ENCODE data around the gene ORMDL3. TPM values are rescaled to one million over a fixed set of nuclear protein-coding genes. Genes with fewer than 3 reads are reported as not detected.
"Not testable (repeated sequence)": the region's sequence is repeated elsewhere in the genome, so short reads cannot be mapped to it uniquely, and the experiment has no call there.

The ORMDL3 gene
- total RNA-seq, 1 donor from 2014 or later = 51.2 TPM

DNA sequence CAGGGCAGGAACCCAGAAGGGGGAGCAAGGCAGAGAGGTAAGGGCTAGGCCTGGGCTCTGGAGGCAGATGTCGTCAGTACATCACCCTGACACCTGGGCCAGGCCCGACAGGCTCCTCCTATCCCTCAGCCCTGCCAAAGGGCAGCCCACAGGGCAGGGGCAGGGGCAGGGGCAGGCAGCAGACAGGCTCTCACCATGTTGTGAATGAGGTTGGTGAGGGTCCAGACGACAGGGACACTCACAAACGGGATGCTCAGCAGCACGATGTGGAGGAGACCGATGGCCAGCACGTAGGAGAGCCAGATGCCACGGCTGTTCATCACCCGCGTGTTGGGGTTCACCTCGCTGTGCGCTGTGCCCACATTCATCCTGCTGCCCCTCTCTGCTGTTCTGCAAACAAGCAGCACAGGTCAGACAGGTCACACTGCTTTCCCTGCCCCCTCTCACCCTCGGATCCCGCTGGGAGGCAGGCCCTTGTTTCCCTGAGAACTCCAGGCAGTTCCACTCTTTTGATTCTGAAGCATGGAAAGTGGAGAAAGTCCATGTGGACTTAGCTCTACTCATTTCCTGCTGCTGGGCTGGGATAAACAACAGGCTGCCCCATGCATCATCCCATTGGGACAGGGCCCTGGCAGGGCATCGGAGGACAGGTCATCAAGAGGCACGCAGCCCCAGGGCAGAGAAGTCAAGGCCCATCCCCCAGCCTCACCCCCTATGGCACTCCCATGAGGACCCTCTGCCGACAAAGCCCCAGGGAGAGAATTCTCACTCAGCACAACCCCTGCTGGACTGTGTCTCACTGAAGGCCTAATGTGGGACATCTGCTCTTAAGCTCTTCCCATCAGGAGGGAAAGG, 3.3 kb downstream of the ORMDL3 start:
- DNase-seq = no peak

DNA sequence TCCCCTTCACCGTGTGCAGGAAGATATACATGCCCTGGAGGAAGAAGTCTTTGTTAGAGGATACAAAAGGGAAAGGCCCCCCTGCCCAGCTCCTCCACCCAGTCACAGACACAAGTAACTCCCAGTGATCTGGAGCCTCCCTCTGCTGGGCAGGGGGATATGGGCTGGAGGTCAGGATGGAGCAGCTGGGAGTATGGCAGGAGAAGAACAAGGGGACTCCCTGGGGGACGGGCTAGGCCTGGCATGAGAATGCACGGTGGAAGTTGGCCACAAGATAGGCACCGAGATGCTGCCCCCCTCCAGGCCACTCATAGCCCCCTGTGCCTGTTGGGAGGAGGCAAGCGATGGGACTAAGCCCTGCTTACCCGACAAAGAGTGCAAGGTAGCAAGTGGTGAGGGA, 4.2 kb downstream of the ORMDL3 start:
- no peak for DNase-seq

DNA sequence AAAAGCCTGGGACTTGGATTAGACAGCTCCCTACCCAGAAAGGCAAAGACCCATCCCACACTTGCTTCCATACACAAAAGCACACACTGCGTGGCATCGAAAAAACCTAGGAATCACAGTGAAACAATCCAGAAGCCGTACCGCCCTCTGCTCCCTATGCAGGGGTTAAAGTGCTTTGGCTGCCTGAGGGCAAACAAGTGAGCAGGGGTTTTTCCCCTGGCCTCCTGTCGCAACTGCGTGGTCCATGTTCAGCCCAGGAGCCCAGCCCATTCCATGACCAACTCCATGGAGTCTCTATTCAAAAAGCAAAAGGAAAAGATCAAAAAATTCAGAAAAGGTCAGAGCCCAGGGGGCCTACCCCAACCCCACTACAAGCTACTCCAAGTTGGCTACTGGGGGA, 5.4 kb downstream of the ORMDL3 start:
- DNase-seq = no peak

DNA sequence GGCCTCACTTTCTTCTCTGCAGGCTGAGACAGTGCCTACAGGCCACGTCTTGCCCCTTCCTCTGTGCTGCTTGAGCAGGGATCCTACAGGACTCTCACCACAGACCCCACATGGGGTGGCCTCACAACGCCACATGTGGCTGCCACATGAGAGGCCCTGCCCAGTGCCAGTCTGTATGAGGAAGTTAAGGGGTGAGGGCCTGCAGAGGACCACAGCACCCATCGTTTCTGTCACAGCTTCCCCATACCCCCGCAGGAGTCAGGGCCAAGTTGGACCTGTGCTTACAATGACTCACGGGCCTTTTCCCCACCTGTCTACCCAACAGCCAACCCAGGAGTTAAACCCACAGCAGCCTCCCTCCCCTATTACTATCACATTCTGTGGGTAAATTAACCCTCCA, 6.1 kb downstream of the ORMDL3 start:
- DNase-seq = no peak

DNA sequence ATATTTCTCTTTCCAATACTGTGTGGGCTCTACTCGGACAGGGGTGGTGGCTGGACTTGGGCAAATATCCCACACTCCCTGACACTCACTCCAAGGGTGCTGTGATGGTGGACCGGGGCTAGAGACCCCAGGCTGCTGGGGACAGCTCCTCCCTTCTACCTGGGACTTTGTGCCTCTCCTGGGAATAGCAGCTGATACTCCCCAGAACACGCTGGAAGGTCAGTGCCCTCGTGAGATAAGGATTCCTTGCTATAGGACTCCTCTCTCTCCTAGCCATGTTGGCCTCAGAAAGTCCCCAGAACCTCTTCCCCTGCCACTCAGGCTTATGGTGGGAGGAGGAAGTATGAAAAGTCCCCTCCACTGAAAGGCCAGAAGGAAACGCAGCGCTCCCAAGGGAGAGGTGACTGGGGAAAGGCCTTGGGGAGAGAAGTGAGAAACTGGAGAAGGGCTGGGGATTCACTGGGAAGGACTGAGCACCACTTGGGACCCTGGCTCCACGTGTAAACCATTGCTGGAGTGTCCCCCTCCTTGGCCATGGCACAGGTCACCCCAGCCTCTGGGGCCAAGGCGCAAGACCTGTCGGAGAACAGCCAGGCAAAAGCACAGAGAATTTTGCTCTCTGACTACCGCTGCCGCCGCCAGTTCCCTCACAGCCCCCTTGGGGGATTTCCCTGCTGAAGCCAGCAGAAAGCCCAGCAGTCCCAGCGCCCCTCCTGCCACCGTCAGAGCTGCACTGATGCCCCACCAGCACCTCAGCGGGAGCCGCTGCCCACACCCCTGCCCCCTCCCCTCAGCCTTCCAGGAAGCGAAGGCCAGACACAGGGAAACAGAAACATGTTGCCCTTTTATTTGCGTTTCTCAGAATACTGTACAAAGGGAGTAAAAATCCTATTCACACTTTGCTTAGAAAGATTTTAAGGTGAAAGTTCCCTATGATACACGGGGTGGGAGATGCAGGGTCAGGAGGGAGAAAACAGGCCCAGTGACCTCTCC, 6.9 kb downstream of the ORMDL3 start:
- DNase-seq = no peak

DNA sequence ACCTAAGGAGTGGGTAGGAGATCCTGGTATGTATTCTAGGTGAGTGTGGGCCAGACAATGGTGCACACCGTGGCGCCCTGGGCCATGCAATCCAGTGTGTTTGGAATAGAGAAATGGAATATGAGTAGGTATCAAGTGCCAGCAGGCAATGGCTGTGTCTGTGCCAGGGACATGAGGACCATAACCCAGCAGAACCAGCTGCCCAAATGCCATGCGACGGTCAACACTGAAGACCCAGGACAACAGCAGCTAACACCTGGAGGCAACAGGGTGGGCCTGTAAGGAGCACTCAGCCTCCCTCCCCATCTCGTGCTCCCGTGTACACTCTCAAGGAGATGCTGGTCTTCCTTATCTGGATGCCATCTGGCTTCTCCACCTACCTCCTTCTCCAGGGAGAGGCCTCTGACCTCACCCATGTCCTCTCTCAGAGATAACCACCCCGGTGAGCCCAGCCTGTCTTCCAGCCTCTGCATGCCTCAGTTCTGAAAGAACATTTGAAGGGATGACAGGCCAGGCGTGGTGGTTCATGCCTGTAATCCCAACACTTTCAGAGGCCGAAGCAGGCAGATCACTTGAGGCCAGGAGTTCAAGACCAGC, 8.2 kb downstream of the ORMDL3 start:
- DNase-seq = no peak

DNA sequence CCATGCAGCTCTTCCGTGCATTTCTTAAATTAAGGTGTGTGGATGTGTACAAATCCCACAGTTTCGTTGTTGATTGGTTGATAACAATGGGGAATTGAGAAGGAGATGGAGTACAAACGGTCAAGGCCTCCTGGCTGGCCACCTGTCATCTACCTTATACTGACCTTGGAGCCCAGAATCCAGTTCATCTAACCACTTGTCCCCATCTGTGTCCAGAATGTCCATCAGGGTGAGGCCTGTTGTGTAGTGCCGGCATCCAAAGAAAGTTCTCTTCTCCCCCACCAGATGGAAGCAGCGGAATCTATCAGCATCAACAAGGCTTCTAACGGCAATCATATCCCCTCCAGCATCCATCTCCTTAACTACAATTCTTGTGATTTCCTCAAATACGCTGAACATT, 10.5 kb downstream of the ORMDL3 start:
- DNase-seq = no peak

DNA sequence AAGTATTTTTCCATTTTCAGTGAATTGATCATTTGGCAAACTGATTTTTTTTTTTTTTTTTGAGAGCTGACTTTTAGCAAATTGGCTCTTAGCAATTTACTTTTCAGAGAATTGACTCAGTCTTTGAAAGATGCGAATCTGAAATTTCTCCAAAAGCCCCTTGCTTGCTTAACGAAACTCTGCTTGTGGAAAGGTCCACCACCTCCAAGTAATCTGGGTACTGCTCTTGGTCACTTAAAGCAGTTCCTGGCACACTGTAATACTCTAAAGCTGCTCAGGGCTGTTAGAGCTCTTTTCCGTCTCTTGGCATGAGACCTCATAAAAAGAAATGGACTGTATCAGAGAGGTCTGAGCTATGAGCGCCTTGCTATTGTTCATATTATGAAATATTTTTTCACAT, 11.8 kb downstream of the ORMDL3 start:
- no peak for DNase-seq

DNA sequence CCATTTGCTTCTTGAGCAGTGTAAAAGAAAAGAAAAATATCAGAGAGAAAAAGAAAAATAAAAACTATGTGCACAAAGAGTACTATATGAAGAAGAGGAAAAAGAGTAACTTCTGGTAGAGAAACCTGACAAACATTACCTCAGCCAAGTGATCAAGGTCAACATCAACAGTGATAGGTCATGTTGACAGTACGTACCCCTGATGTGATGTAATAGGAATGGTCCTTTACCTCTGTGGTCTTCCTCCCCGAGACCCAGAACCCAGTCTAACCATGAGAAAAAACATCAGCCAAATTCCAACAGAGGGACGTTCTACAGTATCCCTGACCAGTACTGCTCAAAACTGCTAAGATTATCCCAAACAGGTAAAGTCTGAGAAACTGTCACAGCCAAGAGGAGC, 13.4 kb downstream of the ORMDL3 start:
- no peak for DNase-seq

DNA sequence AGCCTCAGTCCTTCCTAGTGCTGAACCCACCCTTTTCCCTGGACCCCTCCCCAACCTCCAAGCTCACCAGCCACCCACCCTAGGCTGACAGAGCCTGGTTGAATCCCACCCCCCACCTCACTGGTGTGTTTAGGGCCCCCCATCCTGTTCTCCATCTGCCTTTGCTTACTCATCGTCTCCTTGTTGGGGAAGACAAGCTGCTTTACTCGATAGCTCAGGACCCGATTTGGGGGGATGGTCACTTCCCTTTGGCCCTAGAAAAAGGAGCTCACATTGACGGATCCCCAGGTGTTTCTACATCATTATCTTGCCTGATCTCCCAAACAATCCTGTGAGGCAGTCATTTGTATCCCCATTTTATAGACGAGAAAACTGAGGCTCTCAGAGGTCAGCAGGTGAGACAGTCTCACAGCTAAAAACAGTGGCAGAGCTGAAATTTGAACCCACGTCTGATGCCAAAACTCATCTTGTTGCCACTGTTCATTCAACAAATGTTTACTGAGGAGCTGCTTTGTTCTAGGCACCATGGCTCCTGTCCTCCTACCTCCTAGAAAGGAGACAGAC, 18.5 kb downstream of the ORMDL3 start:
- DNase-seq = no peak

DNA sequence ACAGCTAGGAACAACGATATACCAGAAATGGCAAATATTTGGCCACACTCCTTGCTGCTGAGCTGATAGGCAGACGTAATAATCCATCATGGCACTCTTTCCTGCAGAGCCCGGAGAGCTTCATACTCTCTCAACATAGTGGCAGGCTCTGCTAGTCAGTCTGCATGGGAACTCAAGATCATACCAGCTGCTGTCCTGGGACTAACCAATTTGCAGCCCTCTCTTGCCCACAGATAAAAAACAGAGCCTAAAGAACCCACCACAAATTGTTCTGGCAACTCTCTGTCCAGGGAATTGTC, 22.5 kb downstream of the ORMDL3 start:
- DNase-seq = no peak

DNA sequence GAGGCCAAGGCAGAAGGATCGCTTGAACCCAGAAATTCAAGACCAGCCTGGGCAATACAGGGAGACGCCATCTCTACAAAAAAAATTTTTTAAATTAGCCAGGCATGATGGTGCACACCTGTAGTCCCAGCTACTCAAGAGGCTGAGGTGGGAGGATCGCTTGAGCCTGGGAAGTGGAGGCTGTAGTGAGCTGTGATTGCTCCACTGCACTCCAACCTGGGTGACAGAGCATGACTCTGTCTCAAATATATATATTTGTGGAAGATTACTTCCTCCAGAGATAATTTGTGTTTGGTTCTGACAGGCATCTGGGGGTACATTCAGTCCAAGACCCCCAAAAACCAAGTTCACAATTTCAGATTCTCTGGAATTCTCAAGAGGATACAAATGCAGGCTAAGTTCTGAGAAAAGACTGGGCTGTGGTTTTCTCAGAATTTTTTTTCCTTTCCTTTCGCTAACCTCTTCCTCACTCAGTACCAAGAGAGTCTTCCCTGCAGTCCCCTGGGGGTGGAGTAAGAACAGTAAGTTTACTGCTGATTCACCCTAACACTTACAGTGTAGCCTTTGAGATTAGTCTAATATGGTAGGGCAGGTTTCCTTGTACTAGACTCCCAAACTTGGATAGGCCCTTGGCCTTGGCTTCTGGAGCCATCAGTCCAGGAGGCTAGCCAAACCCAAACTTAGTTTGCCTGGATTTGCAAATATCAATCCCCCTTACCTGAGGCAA, 24.1 kb downstream of the ORMDL3 start:
- DNase-seq = no peak

DNA sequence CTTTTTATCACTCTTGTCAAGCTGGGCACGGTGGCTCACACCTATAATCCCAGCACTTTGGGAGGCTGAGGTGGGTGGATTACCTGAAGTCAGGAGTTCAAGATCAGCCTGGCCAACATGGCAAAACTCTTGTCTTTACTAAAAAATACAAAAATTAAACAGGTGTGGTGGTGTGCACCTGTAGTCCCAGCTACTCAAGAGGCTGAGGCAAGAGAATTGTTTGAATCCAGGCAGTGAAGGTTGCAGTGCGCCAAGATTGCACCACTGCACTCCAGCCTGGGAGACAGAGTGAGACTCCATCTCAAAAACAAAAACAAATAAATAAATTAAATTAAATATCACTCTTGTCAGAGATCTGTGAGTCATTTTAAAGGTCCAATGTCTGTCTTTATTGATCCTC, 25.4 kb downstream of the ORMDL3 start:
- not testable (repeated sequence) for DNase-seq

DNA sequence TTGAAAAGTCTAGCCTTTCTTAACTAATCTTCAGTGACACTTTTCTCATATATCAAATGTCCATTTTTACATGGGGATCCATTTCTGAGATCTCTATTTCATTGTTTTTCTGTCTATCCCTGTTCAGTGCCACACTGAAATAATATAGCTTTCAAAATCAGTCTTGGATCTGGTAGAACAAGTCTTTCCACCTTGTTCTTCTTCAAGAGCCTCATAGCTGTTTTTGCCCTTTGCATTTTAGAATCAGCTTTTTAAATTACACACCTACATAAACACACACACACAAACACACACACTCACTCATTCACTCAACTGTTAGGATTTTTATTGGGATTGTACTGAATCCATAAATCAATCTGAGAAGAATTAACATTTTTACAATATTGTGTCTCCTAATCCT, 28.2 kb downstream of the ORMDL3 start:
- no peak for DNase-seq

DNA sequence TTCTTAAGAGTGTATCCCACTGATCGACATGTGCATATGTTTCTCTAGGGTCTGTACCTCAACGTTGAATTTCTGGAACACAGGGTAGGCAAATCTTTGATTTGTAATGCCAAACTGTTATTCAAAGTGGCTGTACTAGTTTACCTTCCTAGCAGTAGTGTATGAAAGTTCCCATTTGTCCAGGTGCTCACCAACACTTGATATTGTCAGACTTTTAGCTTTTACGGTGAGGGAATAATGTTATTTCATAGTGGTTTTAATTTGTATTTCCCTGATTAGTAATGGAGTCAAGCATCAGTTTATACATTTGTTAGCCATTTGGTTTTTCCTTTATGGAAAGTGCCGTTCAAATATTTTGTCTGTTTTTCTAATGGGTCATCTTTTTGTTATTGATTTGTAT, 29.3 kb downstream of the ORMDL3 start:
- no peak for DNase-seq

DNA sequence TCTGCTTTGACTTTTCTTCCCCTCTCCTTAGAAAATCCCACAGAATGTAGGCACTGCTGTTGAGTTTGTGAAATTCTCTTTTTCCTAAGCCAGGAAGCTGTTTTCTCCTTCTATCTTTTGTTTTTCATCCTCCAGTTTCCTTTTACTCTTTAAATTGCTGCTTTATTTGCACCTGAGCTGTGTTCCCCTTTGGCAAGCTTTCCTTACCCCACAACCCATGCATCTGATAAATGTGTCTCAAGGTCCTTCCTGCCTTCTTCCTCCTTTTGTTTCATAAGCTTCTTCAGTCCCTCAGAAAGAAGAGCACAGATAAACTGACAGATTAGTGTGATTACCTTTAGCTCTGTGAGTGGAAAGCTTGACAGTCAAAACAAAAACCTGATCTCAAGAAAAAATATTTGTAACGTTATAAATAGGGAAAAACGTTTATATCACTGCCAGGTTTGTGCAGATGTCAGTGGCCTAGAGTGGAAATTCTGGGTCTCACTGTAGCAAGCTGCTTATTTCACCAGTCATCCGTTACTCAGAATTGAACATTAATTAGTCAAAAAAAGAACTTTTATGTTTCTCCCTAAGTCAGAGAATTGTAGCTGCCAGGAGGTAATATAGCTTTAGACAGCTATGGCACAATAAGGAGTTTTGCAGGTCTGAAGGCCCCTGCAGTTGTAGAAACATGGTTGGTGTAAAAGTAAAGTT, 32.6 kb downstream of the ORMDL3 start:
- no peak for DNase-seq

DNA sequence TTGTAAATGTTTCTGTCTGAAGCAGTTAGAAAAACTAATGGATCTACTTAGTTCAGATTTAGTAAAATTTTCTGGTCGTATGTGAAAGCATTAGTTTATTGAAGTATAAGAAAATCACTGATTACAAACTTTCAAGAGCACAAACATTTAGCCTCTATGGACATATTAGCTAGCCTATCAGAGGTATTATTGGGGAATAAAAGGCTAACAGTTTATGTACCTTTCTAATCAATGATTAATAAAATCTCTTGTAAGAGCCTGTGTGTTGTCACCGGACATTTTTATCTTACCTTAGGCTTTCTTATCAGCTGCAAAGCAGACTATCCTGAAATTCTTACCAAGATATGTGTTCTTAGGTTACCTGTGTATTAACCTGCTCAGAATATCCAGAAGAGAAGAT, 38.2 kb downstream of the ORMDL3 start:
- DNase-seq = no peak

DNA sequence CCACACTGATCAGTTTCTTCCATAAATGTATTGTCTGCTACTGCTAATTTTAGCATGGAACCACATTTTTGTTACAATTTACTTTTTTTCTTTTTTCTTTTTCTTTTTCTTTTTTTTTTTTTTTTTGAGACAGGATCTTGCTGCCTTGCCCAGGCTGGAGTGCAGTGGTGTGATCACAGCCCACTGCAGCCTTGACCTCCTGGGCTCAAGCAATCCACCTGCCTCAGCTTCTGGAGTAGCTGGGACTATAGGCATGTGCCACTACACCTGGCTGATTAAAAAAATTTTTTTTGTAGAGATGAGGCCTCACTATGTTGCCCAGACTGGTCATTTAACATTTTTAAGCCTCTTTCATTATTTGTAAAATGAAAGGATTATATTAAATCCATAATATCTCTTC, 40.3 kb downstream of the ORMDL3 start:
- DNase-seq = no peak

DNA sequence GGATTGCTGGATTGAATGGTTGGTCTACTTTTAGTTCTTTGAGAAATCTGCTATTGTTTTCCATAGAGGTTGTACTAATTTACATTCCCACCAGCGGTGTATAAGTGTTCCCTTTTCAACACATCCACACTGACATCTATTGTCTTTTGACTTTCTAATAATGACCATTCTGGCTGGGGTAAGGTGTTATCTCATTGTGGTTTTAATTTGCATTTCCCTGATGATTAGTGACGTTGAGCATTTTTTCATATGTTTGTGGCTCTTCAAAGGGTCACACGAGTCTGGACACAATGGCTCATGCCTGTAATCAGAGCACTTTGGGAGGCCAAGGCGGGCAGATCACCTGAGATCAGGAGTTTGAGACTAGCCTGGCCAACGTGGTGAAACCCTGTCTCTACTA, 41.3 kb downstream of the ORMDL3 start:
- not testable (repeated sequence) for DNase-seq

DNA sequence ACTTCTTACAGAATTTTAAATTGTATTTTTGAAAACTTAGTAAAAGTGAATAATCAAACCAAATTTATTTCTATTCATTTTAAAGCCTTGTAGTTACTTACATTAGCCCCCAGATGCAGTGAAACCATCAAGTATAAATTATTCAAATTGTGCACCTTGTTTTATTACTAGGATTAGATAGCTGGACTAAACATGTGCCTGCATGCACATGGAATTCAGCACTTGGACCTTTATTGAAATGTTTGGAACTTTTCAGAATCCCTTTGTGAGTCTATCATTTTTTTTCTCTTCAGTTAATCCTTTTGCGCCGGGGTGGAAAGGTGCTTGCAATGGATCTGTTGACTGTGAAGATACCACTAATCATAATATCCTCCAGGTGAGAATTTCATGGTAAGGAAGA, 54.6 kb downstream of the ORMDL3 start:
- no peak for DNase-seq

DNA sequence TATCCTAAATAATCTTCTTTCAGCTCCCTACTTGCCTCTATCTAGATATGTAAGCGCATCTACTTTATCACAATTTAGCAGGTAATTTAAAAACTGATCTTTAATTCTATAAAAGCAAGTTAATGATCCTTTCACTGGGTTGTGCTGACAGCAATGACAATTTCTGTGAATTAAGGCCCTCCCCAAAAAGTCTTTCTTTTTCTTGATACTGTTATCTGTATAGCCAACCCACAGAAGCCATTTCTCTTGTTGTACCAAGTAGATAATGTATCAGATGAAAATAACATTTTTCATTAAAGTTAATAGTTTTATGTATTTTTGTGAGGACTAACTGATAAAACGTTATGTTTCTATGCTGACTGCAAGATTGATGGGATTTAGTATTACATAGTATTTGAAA, 55.6 kb downstream of the ORMDL3 start:
- DNase-seq = no peak
